HG02642 (cell line): Measurements from ENCODE around the gene FJX1.
"Not testable (repeated sequence)": the region's sequence is repeated elsewhere in the genome, so short reads cannot be mapped to it uniquely, and the experiment has no call there.

Source experiments
- ATAC-seq: cut with Tn5 transposase; IDR thresholded peaks from one replicate; pipeline ENCODE4 v1.9.1; 2021; ENCODE audit warnings: mild to moderate bottlenecking; ENCODE audit not compliant: unreplicated experiment, poor library complexity

The FJX1 gene

GRCh38 chr11:35662061-35662648 is 43.9 kb downstream of the FJX1 start:
- peak; percentile 48 for ATAC-seq

GRCh38 chr11:35662649-35663407 is 44.6 kb downstream of the FJX1 start, which contains the start of gene TRIM44:
Gene TRIM44 (plus strand): TSS chr11:35662775. CDS start chr11:35663112, 337 bp downstream.
- ATAC-seq = peak; percentile 92

GRCh38 chr11:35663408-35663702 is 45.1 kb downstream of the FJX1 start:
- ATAC-seq = no peak

GRCh38 chr11:35664977-35665441 is 46.7 kb downstream of the FJX1 start:
- no peak for ATAC-seq

- ATAC-seq = no peak
Observed at GRCh38 chr11:35667257-35667656, 49.0 kb downstream of the FJX1 start.

- ATAC-seq = not testable (repeated sequence)
Observed at GRCh38 chr11:35668350-35668749, 50.1 kb downstream of the FJX1 start.
